ENCODE data around the gene PRIMA1. TPM values are rescaled to one million over a fixed set of nuclear protein-coding genes. Genes with fewer than 3 reads are reported as not detected.
A peak's percentile ranks its signal among the peaks of the same experiment; 100 is the strongest.

Gene PRIMA1
- total RNA-seq, 1 donor from 2014 or later, result 2.0 TPM

GRCh38 chr14:93703941-93704340, 84.3 kb downstream of the PRIMA1 start:
- Mint-ChIP-seq H3K36me3 (ENCODE audit: low read depth) (no peaks in the 10 kb centered on the region), H3K4me3 (no peak overlapping the region), H3K9me3 (no peaks in the 10 kb centered on the region), H3K27me3 (ENCODE audit: low read depth) (no peaks in the 10 kb centered on the region), H3K4me1 (peaks cover 4% of the 10 kb centered on the region), H3K27ac (ENCODE audit: unreplicated experiment) (no peak overlapping the region)
- TF ChIP-seq CTCF (conservative IDR thresholded peaks at IDR 0.05), result no peak
- no peak for DNase-seq (ENCODE audit: low read depth, low spot score)

GRCh38 chr14:93702946-93703345, 85.3 kb downstream of the PRIMA1 start:
- peaks cover 2% of the 10 kb centered on the region for H3K36me3 Mint-ChIP-seq (ENCODE audit: low read depth)
- H3K27me3 Mint-ChIP-seq (ENCODE audit: low read depth), result no peaks in the 10 kb centered on the region
- peak overlapping the region; percentile 21 for H3K27ac Mint-ChIP-seq (ENCODE audit: unreplicated experiment)
- H3K9me3 Mint-ChIP-seq, result peaks cover 2% of the 10 kb centered on the region
- H3K4me3 Mint-ChIP-seq, result no peak overlapping the region
- no peak for TF ChIP-seq CTCF (conservative IDR thresholded peaks at IDR 0.05)
- DNase-seq (ENCODE audit: low read depth, low spot score), result no peak
- no peaks in the 10 kb centered on the region for H3K4me1 Mint-ChIP-seq

- Mint-ChIP-seq H3K27me3 (ENCODE audit: low read depth) (no peaks in the 10 kb centered on the region), H3K4me3 (no peak overlapping the region), H3K36me3 (ENCODE audit: low read depth) (peaks cover 3% of the 10 kb centered on the region), H3K4me1 (no peaks in the 10 kb centered on the region), H3K9me3 (peaks cover 3% of the 10 kb centered on the region), H3K27ac (ENCODE audit: unreplicated experiment) (no peak overlapping the region)
- DNase-seq (ENCODE audit: low read depth, low spot score), result no peak
- TF ChIP-seq CTCF (conservative IDR thresholded peaks at IDR 0.05), result no peak
Measured at GRCh38 chr14:93701562-93701961, 86.7 kb downstream of the PRIMA1 start.

- Mint-ChIP-seq H3K9me3 (peaks cover 6% of the 10 kb centered on the region), H3K4me3 (no peak overlapping the region), H3K27me3 (ENCODE audit: low read depth) (no peaks in the 10 kb centered on the region), H3K36me3 (ENCODE audit: low read depth) (peaks cover 3% of the 10 kb centered on the region), H3K27ac (ENCODE audit: unreplicated experiment) (no peak overlapping the region), H3K4me1 (no peaks in the 10 kb centered on the region)
- no peak for TF ChIP-seq CTCF (conservative IDR thresholded peaks at IDR 0.05)
- DNase-seq (ENCODE audit: low read depth, low spot score), result no peak
Measured at GRCh38 chr14:93700928-93701327, 87.4 kb downstream of the PRIMA1 start.

GRCh38 chr14:93693914-93694313, 94.4 kb downstream of the PRIMA1 start:
- Mint-ChIP-seq H3K4me1 (peaks cover 16% of the 10 kb centered on the region), H3K27me3 (ENCODE audit: low read depth) (peaks cover 7% of the 10 kb centered on the region), H3K27ac (ENCODE audit: unreplicated experiment) (no peak overlapping the region), H3K9me3 (peaks cover 7% of the 10 kb centered on the region), H3K4me3 (no peak overlapping the region), H3K36me3 (ENCODE audit: low read depth) (peaks cover 3% of the 10 kb centered on the region)
- no peak for DNase-seq (ENCODE audit: low read depth, low spot score)
- TF ChIP-seq CTCF (conservative IDR thresholded peaks at IDR 0.05), result no peak
